ENCODE results near the gene HOXA10.

GRCh38 chr7:27145914-27146412 lies 28.2 kb downstream of the HOXA10 start:
- no peak for TF ChIP-seq POLR2AphosphoS5 (IDR thresholded peaks at IDR 0.05)
- TF ChIP-seq POLR2A (IDR thresholded peaks at IDR 0.05): no peak
- TF ChIP-seq CTCF (IDR thresholded peaks at IDR 0.05): no peak
